A673 (cell line): ENCODE measurements around the gene FAU.

Experiments used
- CTCF ChIP-seq: fragments of 300-800, 200-600 bp; sonication (generic); conservative IDR thresholded peaks from 2 replicates; pipeline ENCODE4 v1.5.1; 2017; ENCODE audit warnings: low read depth, mild to moderate bottlenecking, antibody characterized with exemption, low read length, moderate library complexity, mixed read lengths
- EZH2 ChIP-seq: fragments of 200-600 bp; sonication (generic); IDR thresholded peaks from 2 replicates; pipeline ENCODE4 v1.6.1; 2017; ENCODE audit warnings: borderline replicate concordance, low read depth, mild to moderate bottlenecking, mixed read lengths, antibody characterized with exemption, low read length; ENCODE audit not compliant: poor library complexity, severe bottlenecking

GRCh38 chr11:65166893-65167292, 45.0 kb upstream of the FAU start:
- TF ChIP-seq CTCF (no peak), EZH2 (no peak)
